Mammary epithelial cell (primary cell): ENCODE results near the gene RBM17.

Experiments used
- EZH2 ChIP-seq: IDR thresholded peaks from 2 replicates; pipeline ENCODE4 v1.6.1; 2012; ENCODE audit warnings: low read length, inconsistent platforms, borderline replicate concordance
- TF ChIP-seq, protein P1 (sequence below), 2 donors: IDR thresholded peaks in 1 of 2; conservative IDR thresholded peaks in 1 of 2; 2 replicates each; pipeline ENCODE4 v1.5.1; 2011 to 2012; ENCODE audit warnings: inconsistent platforms in 2 of 2, low read length in 2 of 2, mild to moderate bottlenecking in 2 of 2, control low read depth in 1 of 2, low read depth in 1 of 2; ENCODE audit not compliant: insufficient read depth in 1 of 2; ENCODE audit errors: extremely low read depth in 1 of 2

GRCh38 chr10:6117711-6118110 is 28.9 kb downstream of the RBM17 start:
- TF ChIP-seq EZH2 = no peak
- TF ChIP-seq, protein P1, sequence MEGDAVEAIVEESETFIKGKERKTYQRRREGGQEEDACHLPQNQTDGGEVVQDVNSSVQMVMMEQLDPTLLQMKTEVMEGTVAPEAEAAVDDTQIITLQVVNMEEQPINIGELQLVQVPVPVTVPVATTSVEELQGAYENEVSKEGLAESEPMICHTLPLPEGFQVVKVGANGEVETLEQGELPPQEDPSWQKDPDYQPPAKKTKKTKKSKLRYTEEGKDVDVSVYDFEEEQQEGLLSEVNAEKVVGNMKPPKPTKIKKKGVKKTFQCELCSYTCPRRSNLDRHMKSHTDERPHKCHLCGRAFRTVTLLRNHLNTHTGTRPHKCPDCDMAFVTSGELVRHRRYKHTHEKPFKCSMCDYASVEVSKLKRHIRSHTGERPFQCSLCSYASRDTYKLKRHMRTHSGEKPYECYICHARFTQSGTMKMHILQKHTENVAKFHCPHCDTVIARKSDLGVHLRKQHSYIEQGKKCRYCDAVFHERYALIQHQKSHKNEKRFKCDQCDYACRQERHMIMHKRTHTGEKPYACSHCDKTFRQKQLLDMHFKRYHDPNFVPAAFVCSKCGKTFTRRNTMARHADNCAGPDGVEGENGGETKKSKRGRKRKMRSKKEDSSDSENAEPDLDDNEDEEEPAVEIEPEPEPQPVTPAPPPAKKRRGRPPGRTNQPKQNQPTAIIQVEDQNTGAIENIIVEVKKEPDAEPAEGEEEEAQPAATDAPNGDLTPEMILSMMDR (conservative IDR thresholded peaks at IDR 0.05 in 1 of 2, IDR thresholded peaks at IDR 0.05 in 1 of 2; ENCODE audit: extremely low read depth in 1 of 2, insufficient read depth in 1 of 2, low read depth in 1 of 2, low read length in 2 of 2) = no peak
